K562 (cell line): ENCODE results near the gene GAGE12H. TPM values are rescaled to one million over a fixed set of nuclear protein-coding genes. Genes with fewer than 3 reads are reported as not detected.
A peak's percentile ranks its signal among the peaks of the same experiment; 100 is the strongest.

Experiments
- CGGBP1 ChIP-seq: fragments of 250-450 bp; sonication (Bioruptor Pico); IDR thresholded peaks from 2 replicates; pipeline ENCODE4 v1.9.0; 2021; ENCODE audit warnings: mild to moderate bottlenecking
- CHD2 ChIP-seq: IDR thresholded peaks from 2 replicates; pipeline ENCODE4 v1.6.1; 2011; ENCODE audit warnings: low read depth, low read length
- CTCF ChIP-seq, 3 experiments: IDR thresholded peaks in 2 of 3; conservative IDR thresholded peaks in 1 of 3; 2 replicates each; pipeline ENCODE4 v1.5.1; 2011 to 2012; ENCODE audit warnings: low read length in 3 of 3, mild to moderate bottlenecking in 3 of 3, control low read depth in 2 of 3, improper control_type of control experiment in 1 of 3, inconsistent platforms in 1 of 3, low read depth in 1 of 3, mixed read lengths in 1 of 3, moderate library complexity in 1 of 3; ENCODE audit not compliant: insufficient read depth in 2 of 3
- E2F4 ChIP-seq: sonication (generic); formaldehyde crosslinking; IDR thresholded peaks from 2 replicates; pipeline ENCODE4 v1.8.0; 2022; ENCODE audit warnings: mild to moderate bottlenecking, low read depth, missing genetic modification reagents
- ELF2 ChIP-seq: fragments of 250-450 bp; sonication (Bioruptor Pico); IDR thresholded peaks from 2 replicates; pipeline ENCODE4 v1.5.0; 2021; ENCODE audit warnings: mild to moderate bottlenecking
- HDAC8 ChIP-seq: fragments of 450-650 bp; IDR thresholded peaks from 2 replicates; pipeline ENCODE4 v1.6.1; 2016; ENCODE audit warnings: mild to moderate bottlenecking, missing genetic modification characterization, moderate library complexity, missing compliant biosample characterization
- JUN ChIP-seq, 2 experiments: sonication (generic) in 1 of 2; formaldehyde crosslinking in 1 of 2; IDR thresholded peaks; 2 replicates each; pipeline versions ENCODE4 v1.6.1 to v1.8.0; 2012 to 2022; ENCODE audit warnings: borderline replicate concordance in 2 of 2, mild to moderate bottlenecking in 2 of 2, improper control_type of control experiment in 1 of 2, low read depth in 1 of 2, low read length in 1 of 2, missing genetic modification reagents in 1 of 2
- MAZ ChIP-seq, 2 experiments: fragments of 450-650 bp in 1 of 2; sonication (generic) in 1 of 2; formaldehyde crosslinking; IDR thresholded peaks in 1 of 2; conservative IDR thresholded peaks in 1 of 2; 2 replicates each; pipeline versions ENCODE4 v1.4.0 to v1.5.0; 2020; ENCODE audit warnings: mild to moderate bottlenecking in 1 of 2, missing genetic modification reagents in 1 of 2
- NCOA4 ChIP-seq: fragments of 450-650 bp; IDR thresholded peaks from 2 replicates; pipeline ENCODE4 v1.6.1; 2018; ENCODE audit warnings: mild to moderate bottlenecking; ENCODE audit not compliant: partially characterized antibody
- NFRKB ChIP-seq: fragments of 450-650 bp; IDR thresholded peaks from 2 replicates; pipeline ENCODE4 v1.6.1; 2016; ENCODE audit warnings: low read depth
- NR3C1 ChIP-seq: sonication (generic); formaldehyde crosslinking; IDR thresholded peaks from 2 replicates; pipeline ENCODE4 v1.8.1; 2022; ENCODE audit warnings: missing genetic modification reagents
- PHB ChIP-seq: fragments of 250-450 bp; sonication (Bioruptor Pico); IDR thresholded peaks from 2 replicates; pipeline ENCODE4 v1.5.0; 2021
- PHF21A ChIP-seq: fragments of 450-650 bp; IDR thresholded peaks from 2 replicates; pipeline ENCODE4 v1.6.1; 2017; ENCODE audit warnings: low read depth, borderline replicate concordance
- PYGO2 ChIP-seq: fragments of 450-650 bp; IDR thresholded peaks from 2 replicates; pipeline ENCODE4 v1.6.1; 2016; ENCODE audit warnings: mild to moderate bottlenecking, missing genetic modification characterization, moderate library complexity, missing compliant biosample characterization
- THAP7 ChIP-seq: fragments of 250-450 bp; sonication (Bioruptor Pico); IDR thresholded peaks from 2 replicates; pipeline ENCODE4 v1.5.0; 2021
- VEZF1 ChIP-seq: fragments of 200-800 bp; sonication (Bioruptor generic); IDR thresholded peaks from 2 replicates; pipeline ENCODE4 v1.6.1; 2017; ENCODE audit warnings: missing genetic modification characterization, missing compliant biosample characterization
- ZC3H8 ChIP-seq: fragments of 450-650 bp; IDR thresholded peaks from 2 replicates; pipeline ENCODE4 v1.6.1; 2017
- ZNF561 ChIP-seq: fragments of 450-650 bp; formaldehyde crosslinking; conservative IDR thresholded peaks from 2 replicates; pipeline ENCODE4 v1.4.0; 2020; ENCODE audit warnings: mild to moderate bottlenecking, moderate library complexity
- ZNF740 ChIP-seq, 3 experiments: fragments of 200-800 bp in 1 of 3; sonication (Bioruptor generic) in 1 of 3; sonication (generic) in 1 of 3; formaldehyde crosslinking in 1 of 3; IDR thresholded peaks; 2 replicates each; pipeline versions ENCODE4 v1.6.1 to v1.8.0; 2016 to 2022; ENCODE audit warnings: mild to moderate bottlenecking in 2 of 3, missing compliant biosample characterization in 2 of 3, missing genetic modification characterization in 2 of 3, missing genetic modification reagents in 1 of 3
- ZNF75A ChIP-seq: fragments of 450-650 bp; formaldehyde crosslinking; IDR thresholded peaks from 2 replicates; pipeline ENCODE4 v1.4.0; 2020; ENCODE audit warnings: mild to moderate bottlenecking
- polyA plus RNA-seq, 8 experiments: library from polyadenylated mRNA; depleted of rRNA in 4 of 8; stranded (reverse) in 5 of 8; unstranded in 3 of 8; fragments of >200 nt; fragmentation: Nextera tagmentation in 2 of 8; fragmentation: Illumina TruSeq in 1 of 8; extraction: Ambion mirVana in 2 of 8; extraction: Trizol in 1 of 8; gene quantifications; 2 replicates each; pipeline versions ENCODE4 v1.2.1 to v1.2.3, GENCODE V29; 2011 to 2014; ENCODE audit warnings: inconsistent platforms in 1 of 8, missing spikeins in 1 of 8
- total RNA-seq, 7 experiments: library from RNA; depleted of rRNA in 6 of 7; stranded (reverse); fragments of >200 nt in 6 of 7; fragmentation: Illumina TruSeq in 2 of 7; extraction: Trizol in 2 of 7; gene quantifications; 2 replicates each; pipeline versions ENCODE4 v1.2.1 to v1.2.3, GENCODE V29; 2011 to 2021; ENCODE audit warnings: low replicate concordance in 1 of 7

GAGE12H gene
- total and polyA plus RNA-seq, 9 of the 15 experiments (the other 6 are each of a cell fraction or from before 2014, with no cell fraction given) = 0.21 TPM; not detected in 8

GRCh38 chrX:49627086-49627777 is 47.5 kb downstream of the GAGE12H start (continued):
- TF ChIP-seq ZNF740 (CRISPR knock-in tag; IDR thresholded peaks at IDR 0.05) = no peak
- TF ChIP-seq ZNF740 (tag; IDR thresholded peaks at IDR 0.05) = no peak
- TF ChIP-seq PHB = no peak
- TF ChIP-seq ZC3H8 = no peak
- 0 out of 2 replicates have a peak, but pooled peaks have one; percentile 14 for TF ChIP-seq VEZF1 (CRISPR knock-in tag)
- TF ChIP-seq PHF21A = no peak
- TF ChIP-seq THAP7 (CRISPR knock-in tag) = no peak
- TF ChIP-seq NCOA4 = no peak
- TF ChIP-seq CGGBP1 (CRISPR knock-in tag) = no peak
- TF ChIP-seq MAZ (CRISPR knock-in tag; conservative IDR thresholded peaks at IDR 0.05 in 1 of 2, IDR thresholded peaks at IDR 0.05 in 1 of 2) = no peak
- TF ChIP-seq NR3C1 (CRISPR knock-in tag) = no peak
- TF ChIP-seq ZNF561 (CRISPR knock-in tag) = no peak
- peak; percentile 61 to 72 (median 63) for TF ChIP-seq CTCF (IDR thresholded peaks at IDR 0.05 in 2 of 3, conservative IDR thresholded peaks at IDR 0.05 in 1 of 3; ENCODE audit: insufficient read depth in 2 of 3, low read depth in 1 of 3, low read length in 3 of 3)
- no peak for TF ChIP-seq HDAC8 (tag)
- TF ChIP-seq PYGO2 (tag) = no peak
- TF ChIP-seq CHD2 = no peak
- TF ChIP-seq JUN (IDR thresholded peaks at IDR 0.05; ENCODE audit: borderline replicate concordance, low read depth, low read length) = no peak
- no peak for TF ChIP-seq JUN (CRISPR knock-in tag; IDR thresholded peaks at IDR 0.05; ENCODE audit: borderline replicate concordance)
- TF ChIP-seq ZNF75A (CRISPR knock-in tag) = no peak
- no peak for TF ChIP-seq NFRKB
- TF ChIP-seq E2F4 (CRISPR knock-in tag) = no peak
- TF ChIP-seq ELF2 = no peak
